ENCODE results near the gene YWHAG. TPM values are rescaled to one million over a fixed set of nuclear protein-coding genes. Genes with fewer than 3 reads are reported as not detected.

Gene YWHAG
- polyA plus RNA-seq, 3 donors: 6.9 to 12.2 (median 9.3) TPM

GRCh38 chr7:76281006-76281705 is 77.6 kb downstream of the YWHAG start:
- H3K4me2 ChIP-seq (replicated peaks; ENCODE audit: extremely low read depth, low read length, poor library complexity, severe bottlenecking): peak overlapping the region; percentile 75
- intact Hi-C loops (cut with micrococcal nuclease): no loop called here
- peaks cover 29 to 54% of the 10 kb centered on the region in 2 donors for H3K27me3 ChIP-seq (ENCODE audit: control insufficient read depth in 2 of 2, insufficient read depth in 2 of 2, low read length in 2 of 2)
- 4% methylated on average over 63 of the region's 63 CpGs for WGBS (ENCODE audit: insufficient coverage)
- H3K36me3 ChIP-seq (replicated peaks in 1 of 2; ENCODE audit: control insufficient read depth in 1 of 2, insufficient read depth in 2 of 2, low read length in 2 of 2): no peaks in the 10 kb centered on the region
- no peak overlapping the region for H3K27ac ChIP-seq (ENCODE audit: low read depth in 1 of 2, low read length in 2 of 2)
- no peak for TF ChIP-seq CTCF (IDR thresholded peaks at IDR 0.05)
- H3K9me3 Mint-ChIP-seq: peaks cover 0 to 16% (median 9%) of the 10 kb centered on the region in 7 donors
- no peaks in the 10 kb centered on the region for H3K9me3 ChIP-seq (replicated peaks in 1 of 2; ENCODE audit: control insufficient read depth in 1 of 2, insufficient read depth in 1 of 2, low read length in 2 of 2)
- no peaks in the 10 kb centered on the region for H4K20me1 ChIP-seq (ENCODE audit: insufficient read depth, low read length)
- H3K27ac Mint-ChIP-seq: no peak overlapping the region
- no peak overlapping the region for H3K9ac ChIP-seq (ENCODE audit: insufficient read depth, low read length, poor library complexity, severe bottlenecking)
- no peak for DNase-seq
- peak overlapping the region in 1 of 3 experiments; percentile 50 for H3K4me3 ChIP-seq (replicated peaks in 1 of 3; ENCODE audit: low read depth in 2 of 3, low read length in 3 of 3)
- no peak overlapping the region for H2AFZ ChIP-seq (ENCODE audit: insufficient read depth, low read depth, low read length, poor library complexity, severe bottlenecking)
- H3K4me1 ChIP-seq (ENCODE audit: control insufficient read depth in 1 of 2, insufficient read depth in 2 of 2, low read length in 2 of 2): peaks cover 7 to 17% of the 10 kb centered on the region in 2 donors
- peak overlapping the region; percentile 69 to 93 for H3K4me3 Mint-ChIP-seq
- H3K36me3 Mint-ChIP-seq: peaks cover 7 to 11% of the 10 kb centered on the region in 2 donors
- peaks cover 14% of the 10 kb centered on the region for H3K4me1 Mint-ChIP-seq
- H3K27me3 Mint-ChIP-seq (ENCODE audit: low read depth in 3 of 3): peaks cover 65 to 84% (median 68%) of the 10 kb centered on the region in 3 donors
- H3K79me2 ChIP-seq (ENCODE audit: insufficient read depth, low read length): no peaks in the 10 kb centered on the region

GRCh38 chr7:76280408-76280807 is 78.4 kb downstream of the YWHAG start:
- Histone ChIP-seq H3K36me3 (replicated peaks in 1 of 2; ENCODE audit: control insufficient read depth in 1 of 2, insufficient read depth in 2 of 2, low read length in 2 of 2) (no peaks in the 10 kb centered on the region), H3K9ac (ENCODE audit: insufficient read depth, low read length, poor library complexity, severe bottlenecking) (no peak overlapping the region), H3K4me3 (replicated peaks in 1 of 3; ENCODE audit: low read depth in 2 of 3, low read length in 3 of 3) (no peak overlapping the region), H3K9me3 (replicated peaks in 1 of 2; ENCODE audit: control insufficient read depth in 1 of 2, insufficient read depth in 1 of 2, low read length in 2 of 2) (no peaks in the 10 kb centered on the region), H3K27me3 (ENCODE audit: control insufficient read depth in 2 of 2, insufficient read depth in 2 of 2, low read length in 2 of 2) (peaks cover 29 to 54% of the 10 kb centered on the region in 2 donors), H4K20me1 (ENCODE audit: insufficient read depth, low read length) (no peaks in the 10 kb centered on the region), H3K27ac (ENCODE audit: low read depth in 1 of 2, low read length in 2 of 2) (no peak overlapping the region), H2AFZ (ENCODE audit: insufficient read depth, low read depth, low read length, poor library complexity, severe bottlenecking) (no peak overlapping the region), H3K79me2 (ENCODE audit: insufficient read depth, low read length) (no peaks in the 10 kb centered on the region), H3K4me1 (ENCODE audit: control insufficient read depth in 1 of 2, insufficient read depth in 2 of 2, low read length in 2 of 2) (peaks cover 7 to 17% of the 10 kb centered on the region in 2 donors), H3K4me2 (replicated peaks; ENCODE audit: extremely low read depth, low read length, poor library complexity, severe bottlenecking) (no peak overlapping the region)
- Mint-ChIP-seq H3K27me3 (ENCODE audit: low read depth in 3 of 3) (peaks cover 63 to 81% (median 71%) of the 10 kb centered on the region in 3 donors), H3K27ac (no peak overlapping the region), H3K4me3 (peak overlapping the region in 1 of 2 donors; percentile 93), H3K36me3 (peaks cover 7 to 11% of the 10 kb centered on the region in 2 donors), H3K4me1 (peaks cover 14% of the 10 kb centered on the region), H3K9me3 (peaks cover 0 to 16% (median 9%) of the 10 kb centered on the region in 7 donors)
- no peak for TF ChIP-seq CTCF (IDR thresholded peaks at IDR 0.05)
- WGBS (ENCODE audit: insufficient coverage): 48% methylated on average over 5 of the region's 25 CpGs
- no peak for DNase-seq
- intact Hi-C loops (cut with micrococcal nuclease): no loop called here

Measured in CD14-positive monocyte (primary cell).